ENCODE results near the gene ZDHHC14.
"Not testable (repeated sequence)": the region's sequence is repeated elsewhere in the genome, so short reads cannot be mapped to it uniquely, and the experiment has no call there.

The ZDHHC14 gene

DNA sequence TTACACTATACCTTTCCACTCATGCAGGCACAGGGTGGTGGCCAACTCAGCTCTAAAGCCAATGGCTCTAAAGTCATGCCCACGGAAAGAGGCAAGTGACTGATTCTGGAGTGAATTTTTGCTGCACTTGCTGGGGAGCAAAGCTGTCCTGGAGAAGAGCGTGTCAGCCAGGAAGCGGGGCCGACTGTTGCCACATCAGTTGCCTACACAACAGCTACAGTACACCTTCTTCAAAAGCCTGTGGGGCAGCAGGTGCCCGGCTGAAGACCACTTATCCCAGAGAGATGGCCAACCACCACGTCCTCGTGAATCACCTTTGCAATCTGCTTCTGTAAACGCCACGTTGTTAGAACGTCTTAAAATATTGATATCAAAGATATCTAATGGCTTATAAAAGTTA is 179.1 kb downstream of the ZDHHC14 start:
- peak overlapping the region; percentile 37 for H3K27ac Mint-ChIP-seq
- not testable (repeated sequence) for H3K4me3 Mint-ChIP-seq; H3K27me3 Mint-ChIP-seq; ATAC-seq (replicated peaks); H3K9me3 Mint-ChIP-seq; DNase-seq
- H3K4me1 Mint-ChIP-seq: peaks cover 69 to 95% of the 10 kb centered on the region in 2 donors
- peaks cover 9 to 38% of the 10 kb centered on the region in 2 donors for H3K36me3 Mint-ChIP-seq

DNA sequence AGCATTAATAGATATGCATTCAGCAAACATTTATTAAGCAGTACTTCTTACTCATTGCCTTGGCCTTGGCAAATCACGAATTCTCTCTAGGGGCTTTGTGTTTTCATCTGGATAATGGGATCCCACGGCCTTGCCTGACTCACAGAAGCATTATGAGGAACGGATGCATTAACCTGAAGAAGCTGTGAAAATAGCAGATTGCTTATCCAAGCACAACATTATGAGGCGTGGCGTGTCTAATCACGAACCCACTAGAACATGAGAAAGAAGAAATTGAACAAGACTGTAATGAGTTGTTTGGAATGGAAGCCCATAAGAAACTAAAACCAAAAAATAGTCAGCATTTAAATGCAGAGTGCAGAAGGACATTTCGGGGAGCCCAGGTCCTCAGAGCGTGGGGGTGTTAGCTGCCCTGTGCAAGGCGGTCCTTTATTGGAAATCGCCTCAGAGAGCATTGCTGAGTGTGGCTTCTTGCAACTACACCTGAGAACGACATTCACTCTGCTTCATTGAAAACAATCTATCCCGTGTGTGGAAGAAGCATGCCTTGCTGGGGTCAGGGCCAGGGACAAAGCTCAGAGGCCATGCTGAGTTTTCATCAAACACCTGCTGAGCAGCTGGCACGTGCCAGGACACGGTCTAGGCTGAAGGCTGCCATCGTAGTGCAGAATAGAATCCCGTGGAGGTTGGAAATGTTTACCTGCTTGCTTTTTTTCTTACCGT is 179.9 kb downstream of the ZDHHC14 start:
- ATAC-seq (replicated peaks): no peak
- Mint-ChIP-seq H3K4me1 (peaks cover 70 to 95% of the 10 kb centered on the region in 2 donors), H3K36me3 (peaks cover 8 to 41% of the 10 kb centered on the region in 2 donors), H3K4me3 (peak overlapping the region; percentile 34 to 55), H3K9me3 (no peaks in the 10 kb centered on the region), H3K27ac (peak overlapping the region; percentile 75), H3K27me3 (no peaks in the 10 kb centered on the region)
- no peak for DNase-seq

DNA sequence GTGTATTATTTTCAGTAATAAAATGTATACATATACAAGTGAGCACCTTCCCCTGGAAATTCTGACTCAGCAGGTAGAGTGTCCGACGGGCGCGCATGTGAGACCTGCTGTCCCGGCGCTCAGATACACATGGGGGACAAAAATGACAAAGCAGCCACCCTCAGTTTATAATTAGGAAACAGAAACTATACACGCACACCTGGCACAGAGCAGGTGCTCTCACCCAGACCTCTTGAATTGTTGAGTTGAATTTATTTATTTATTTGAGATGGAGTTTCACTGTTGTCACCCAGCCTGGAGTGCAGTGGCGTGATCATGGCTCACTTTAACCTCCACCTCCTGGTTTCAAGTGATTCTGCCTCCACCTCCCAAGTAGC is 180.4 kb downstream of the ZDHHC14 start:
- no peaks in the 10 kb centered on the region for H3K9me3 Mint-ChIP-seq
- peak overlapping the region; percentile 55 to 68 for H3K4me3 Mint-ChIP-seq
- peaks cover 70 to 95% of the 10 kb centered on the region in 2 donors for H3K4me1 Mint-ChIP-seq
- ATAC-seq (replicated peaks) (peak; percentile 22 to 38), DNase-seq (peak; percentile 36)
- peaks cover 7 to 43% of the 10 kb centered on the region in 2 donors for H3K36me3 Mint-ChIP-seq
- H3K27ac Mint-ChIP-seq: peak overlapping the region; percentile 75
- H3K27me3 Mint-ChIP-seq: no peaks in the 10 kb centered on the region

GRCh38 chr6:157561929-157562810 is 181.2 kb downstream of the ZDHHC14 start:
- ATAC-seq (replicated peaks): peak; percentile 59 to 75
- peaks cover 9 to 42% of the 10 kb centered on the region in 2 donors for H3K36me3 Mint-ChIP-seq
- peak overlapping the region; percentile 55 to 68 for H3K4me3 Mint-ChIP-seq
- no peaks in the 10 kb centered on the region for H3K27me3 Mint-ChIP-seq
- peak; percentile 76 for DNase-seq
- peak overlapping the region; percentile 75 for H3K27ac Mint-ChIP-seq
- peaks cover 65 to 91% of the 10 kb centered on the region in 2 donors for H3K4me1 Mint-ChIP-seq
- H3K9me3 Mint-ChIP-seq: no peaks in the 10 kb centered on the region

DNA sequence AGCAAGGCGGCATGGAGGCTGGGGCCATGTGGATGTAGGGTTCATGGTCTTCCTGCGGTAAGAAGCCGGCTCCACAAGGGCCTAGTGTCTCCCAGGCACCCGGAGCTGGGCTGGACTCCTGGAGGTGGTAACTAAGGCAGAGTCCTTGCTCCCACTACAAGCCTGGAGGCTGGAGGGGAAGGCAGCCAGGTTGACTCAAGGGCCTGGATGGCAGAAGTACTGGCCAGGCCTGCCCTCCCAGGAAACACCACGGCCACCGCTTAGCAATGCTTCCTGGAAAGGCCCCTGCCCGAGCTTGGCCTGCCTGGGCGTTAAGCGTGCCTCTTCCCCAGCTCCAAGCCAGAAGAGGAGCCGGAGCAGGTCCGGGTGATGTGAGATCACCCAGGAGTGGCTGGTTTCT is 182.0 kb downstream of the ZDHHC14 start:
- peaks cover 9 to 42% of the 10 kb centered on the region in 2 donors for H3K36me3 Mint-ChIP-seq
- H3K9me3 Mint-ChIP-seq: no peaks in the 10 kb centered on the region
- H3K4me1 Mint-ChIP-seq: peaks cover 59 to 83% of the 10 kb centered on the region in 2 donors
- no peaks in the 10 kb centered on the region for H3K27me3 Mint-ChIP-seq
- ATAC-seq (replicated peaks): no peak
- DNase-seq: no peak
- peak overlapping the region in 1 of 2 donors; percentile 52 for H3K4me3 Mint-ChIP-seq
- no peak overlapping the region for H3K27ac Mint-ChIP-seq

GRCh38 chr6:157563611-157564284 is 182.8 kb downstream of the ZDHHC14 start:
- ATAC-seq (replicated peaks): peak; percentile 80 to 86
- no peaks in the 10 kb centered on the region for H3K27me3 Mint-ChIP-seq
- DNase-seq: peak; percentile 81

DNA sequence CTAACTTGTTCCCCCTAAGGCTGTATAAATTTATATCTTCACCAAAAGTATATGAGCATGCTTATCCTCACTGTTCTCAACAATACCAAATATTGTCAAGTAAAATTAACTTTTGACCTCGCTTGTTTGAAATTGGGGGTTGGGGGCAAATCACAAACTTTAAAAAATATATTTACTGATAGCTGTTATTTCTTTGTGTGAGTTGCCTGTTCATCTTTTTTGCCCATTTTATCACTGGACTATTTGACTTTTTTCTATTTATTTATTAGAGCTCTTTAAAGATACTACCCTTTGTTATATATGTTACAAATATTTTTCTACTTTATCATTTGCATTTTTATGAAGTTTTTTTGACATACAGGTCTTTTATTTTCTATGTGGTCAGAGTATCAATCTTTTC is 187.7 kb downstream of the ZDHHC14 start:
- Mint-ChIP-seq H3K27ac (no peak overlapping the region), H3K9me3 (no peaks in the 10 kb centered on the region), H3K36me3 (peaks cover 8 to 15% of the 10 kb centered on the region in 2 donors), H3K27me3 (no peaks in the 10 kb centered on the region), H3K4me1 (peaks cover 40 to 59% of the 10 kb centered on the region in 2 donors), H3K4me3 (no peak overlapping the region)
- ATAC-seq (replicated peaks) (no peak), DNase-seq (no peak)

More at GRCh38 chr6:157563611-157564284, 182.8 kb downstream of the ZDHHC14 start:
- Mint-ChIP-seq H3K9me3 (no peaks in the 10 kb centered on the region), H3K4me1 (peaks cover 52 to 75% of the 10 kb centered on the region in 2 donors), H3K36me3 (peaks cover 9 to 36% of the 10 kb centered on the region in 2 donors), H3K27ac (peak overlapping the region; percentile 51), H3K4me3 (peak overlapping the region; percentile 32 to 66)

DNA sequence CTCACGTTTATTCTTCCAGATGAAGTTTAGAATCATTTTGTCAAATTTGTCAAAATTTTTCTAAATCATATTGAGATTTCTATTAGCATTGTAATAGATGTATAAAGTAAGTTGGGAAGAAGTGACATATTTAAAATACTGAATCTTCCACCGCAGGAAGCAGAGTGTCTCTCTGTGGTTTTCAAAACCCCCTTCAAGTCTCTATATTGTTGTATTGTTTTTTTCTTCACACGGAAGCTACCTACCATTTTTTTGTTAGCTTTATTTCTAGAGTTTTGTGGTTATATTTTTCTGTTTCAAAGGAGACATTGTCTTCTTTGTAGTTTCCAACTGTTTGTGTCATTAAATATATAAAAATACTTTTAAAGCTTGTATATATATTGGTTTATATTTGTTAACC is 188.6 kb downstream of the ZDHHC14 start:
- Mint-ChIP-seq H3K4me1 (peaks cover 39 to 57% of the 10 kb centered on the region in 2 donors), H3K4me3 (no peak overlapping the region), H3K36me3 (peaks cover 9 to 17% of the 10 kb centered on the region in 2 donors), H3K9me3 (no peaks in the 10 kb centered on the region), H3K27me3 (no peaks in the 10 kb centered on the region), H3K27ac (no peak overlapping the region)
- ATAC-seq (replicated peaks) (peak; percentile 64 to 76), DNase-seq (no peak)

GRCh38 chr6:157570104-157570503 is 189.1 kb downstream of the ZDHHC14 start:
- Mint-ChIP-seq H3K4me3 (peak overlapping the region in 1 of 2 donors; percentile 17), H3K27me3 (no peaks in the 10 kb centered on the region), H3K27ac (no peak overlapping the region), H3K9me3 (no peaks in the 10 kb centered on the region), H3K36me3 (peaks cover 11 to 19% of the 10 kb centered on the region in 2 donors), H3K4me1 (peaks cover 40 to 54% of the 10 kb centered on the region in 2 donors)
- ATAC-seq (replicated peaks) (no peak), DNase-seq (no peak)

- H3K36me3 Mint-ChIP-seq: peaks cover 13 to 21% of the 10 kb centered on the region in 2 donors
- DNase-seq (no peak), ATAC-seq (replicated peaks) (peak; percentile 72 to 83)
- H3K4me1 Mint-ChIP-seq: peaks cover 40 to 53% of the 10 kb centered on the region in 2 donors
- no peak overlapping the region for H3K27ac Mint-ChIP-seq
- H3K4me3 Mint-ChIP-seq: no peak overlapping the region
- no peaks in the 10 kb centered on the region for H3K9me3 Mint-ChIP-seq
- H3K27me3 Mint-ChIP-seq: no peaks in the 10 kb centered on the region
Observed at GRCh38 chr6:157570752-157571151, 189.8 kb downstream of the ZDHHC14 start.

- no peak overlapping the region for H3K27ac Mint-ChIP-seq
Observed at GRCh38 chr6:157571269-157571668, 190.3 kb downstream of the ZDHHC14 start.

DNA sequence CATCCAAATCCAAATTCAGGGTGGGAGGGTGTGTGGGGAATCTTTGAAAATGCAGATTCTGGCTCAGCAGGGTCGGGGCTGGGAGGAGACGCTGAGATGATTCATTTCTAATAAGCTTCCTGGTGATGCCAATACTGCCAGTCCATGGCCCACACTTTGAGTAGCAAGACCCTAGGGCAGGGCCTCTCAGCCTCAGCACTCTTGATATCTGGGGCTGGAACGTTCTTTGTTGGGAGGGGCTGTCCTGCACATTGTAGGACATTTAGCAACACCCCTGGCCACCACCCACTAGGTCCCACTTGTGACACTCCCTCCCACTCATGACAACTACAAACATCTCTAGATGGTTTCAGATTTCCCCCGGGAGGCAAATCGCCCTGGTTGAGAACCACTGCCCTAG is 191.0 kb downstream of the ZDHHC14 start:
- H3K4me3 Mint-ChIP-seq: no peak overlapping the region
- peak overlapping the region; percentile 3 for H3K27ac Mint-ChIP-seq
- H3K4me1 Mint-ChIP-seq: peaks cover 35 to 43% of the 10 kb centered on the region in 2 donors
- no peak for DNase-seq
- no peaks in the 10 kb centered on the region for H3K27me3 Mint-ChIP-seq
- no peaks in the 10 kb centered on the region for H3K9me3 Mint-ChIP-seq
- no peak for ATAC-seq (replicated peaks)
- peaks cover 11 to 15% of the 10 kb centered on the region in 2 donors for H3K36me3 Mint-ChIP-seq

More at GRCh38 chr6:157571269-157571668, 190.3 kb downstream of the ZDHHC14 start:
- Mint-ChIP-seq H3K4me3 (no peak overlapping the region), H3K4me1 (peaks cover 38 to 48% of the 10 kb centered on the region in 2 donors), H3K9me3 (no peaks in the 10 kb centered on the region), H3K27me3 (no peaks in the 10 kb centered on the region), H3K36me3 (peaks cover 13 to 20% of the 10 kb centered on the region in 2 donors)
- ATAC-seq (replicated peaks) (peak; percentile 15 to 22), DNase-seq (no peak)

GRCh38 chr6:157574851-157575424 is 193.9 kb downstream of the ZDHHC14 start:
- Mint-ChIP-seq H3K4me1 (peaks cover 38 to 58% of the 10 kb centered on the region in 2 donors), H3K27ac (peak overlapping the region; percentile 59), H3K36me3 (peaks cover 23 to 31% of the 10 kb centered on the region in 2 donors), H3K9me3 (peaks cover 7 to 8% of the 10 kb centered on the region in 2 donors), H3K27me3 (no peaks in the 10 kb centered on the region), H3K4me3 (no peak overlapping the region)
- no peak for ATAC-seq (replicated peaks)
- no peak for DNase-seq

All from stimulated activated naive B cell treated with anti-CD40 and anti-IgM and Interleukin-4, amounts not matched to agents 10 μg/mL and 1 μg/mL and 100 μg/mL, for 72 hours (primary cell).